H9 (cell line): ENCODE measurements around the gene OSBPL1A. TPM values are rescaled to one million over a fixed set of nuclear protein-coding genes. Genes with fewer than 3 reads are reported as not detected.

ENCODE experiments used
- DNase-seq: peaks from one replicate; pipeline ENCODE4 v3.0.0-alpha.2; 2017
- H2AFZ ChIP-seq: one replicate; pipeline ENCODE4 v1.6.1; 2013; ENCODE audit warnings: mild to moderate bottlenecking, low read length, control low read depth, moderate library complexity
- H2AK5ac ChIP-seq: 2 replicates; pipeline ENCODE4 v1.6.1; 2013; ENCODE audit warnings: low read length, control low read depth, mixed read lengths; ENCODE audit not compliant: insufficient read length
- H2BK120ac ChIP-seq: one replicate; pipeline ENCODE4 v1.6.1; 2013; ENCODE audit warnings: low read depth, mild to moderate bottlenecking, low read length, control low read depth, inconsistent platforms; ENCODE audit not compliant: poor library complexity, severe bottlenecking
- H2BK12ac ChIP-seq: 2 replicates; pipeline ENCODE4 v1.6.1; 2013; ENCODE audit warnings: low read length, control low read depth, mixed read lengths, low read depth; ENCODE audit not compliant: insufficient read length
- H2BK15ac ChIP-seq: 2 replicates; pipeline ENCODE4 v1.6.1; 2013; ENCODE audit warnings: low read depth, low read length, control low read depth
- H2BK20ac ChIP-seq: one replicate; pipeline ENCODE4 v1.6.1; 2013; ENCODE audit warnings: low read depth, mild to moderate bottlenecking, low read length, control low read depth, inconsistent platforms; ENCODE audit not compliant: poor library complexity, severe bottlenecking
- H2BK5ac ChIP-seq: 2 replicates; pipeline ENCODE4 v1.6.1; 2013; ENCODE audit warnings: low read length, control low read depth, mixed read lengths; ENCODE audit not compliant: insufficient read length
- H3K14ac ChIP-seq: 2 replicates; pipeline ENCODE4 v1.6.1; 2013; ENCODE audit warnings: low read length, control low read depth; ENCODE audit not compliant: insufficient read depth
- H3K18ac ChIP-seq: 2 replicates; pipeline ENCODE4 v1.6.1; 2013; ENCODE audit warnings: low read depth, mild to moderate bottlenecking, mixed read lengths, low read length, control low read depth; ENCODE audit not compliant: insufficient read length
- H3K23ac ChIP-seq: 2 replicates; pipeline ENCODE4 v1.6.1; 2013; ENCODE audit warnings: low read length, control low read depth, mixed read lengths, low read depth; ENCODE audit not compliant: insufficient read length
- H3K23me2 ChIP-seq: 2 replicates; pipeline ENCODE4 v1.6.1; 2013; ENCODE audit warnings: low read depth, mild to moderate bottlenecking, mixed read lengths, low read length, control low read depth; ENCODE audit not compliant: insufficient read length, poor library complexity, severe bottlenecking
- H3K27ac ChIP-seq: 2 replicates; pipeline ENCODE4 v1.5.1; 2013; ENCODE audit warnings: low read length, control low read depth, mixed read lengths, low read depth; ENCODE audit not compliant: insufficient read length
- H3K27me3 ChIP-seq: 2 replicates; pipeline ENCODE4 v1.6.1; 2013; ENCODE audit warnings: low read length, control low read depth, inconsistent platforms; ENCODE audit not compliant: insufficient read depth
- H3K4ac ChIP-seq: 2 replicates; pipeline ENCODE4 v1.6.1; 2013; ENCODE audit warnings: low read depth, mild to moderate bottlenecking, control low read depth, inconsistent platforms, low read length, moderate library complexity
- H3K4me1 ChIP-seq: 2 replicates; pipeline ENCODE4 v1.6.1; 2013; ENCODE audit warnings: low read length, control low read depth, inconsistent platforms; ENCODE audit not compliant: insufficient read depth
- H3K4me2 ChIP-seq: 2 replicates; pipeline ENCODE4 v1.6.1; 2013; ENCODE audit warnings: low read length, control low read depth, mixed read lengths; ENCODE audit not compliant: insufficient read length, insufficient read depth
- H3K56ac ChIP-seq: 2 replicates; pipeline ENCODE4 v1.6.1; 2013; ENCODE audit warnings: low read depth, mild to moderate bottlenecking, mixed read lengths, low read length, control low read depth; ENCODE audit not compliant: insufficient read length
- H3K79me1 ChIP-seq: 2 replicates; pipeline ENCODE4 v1.6.1; 2013; ENCODE audit warnings: low read depth, mild to moderate bottlenecking, moderate library complexity, low read length, control low read depth, inconsistent platforms; ENCODE audit not compliant: insufficient read depth, poor library complexity, severe bottlenecking
- H3K79me2 ChIP-seq: 2 replicates; pipeline ENCODE4 v1.6.1; 2013; ENCODE audit warnings: low read length, control low read depth, inconsistent platforms; ENCODE audit not compliant: insufficient read depth
- H3K9ac ChIP-seq: 2 replicates; pipeline ENCODE4 v1.6.1; 2013; ENCODE audit warnings: low read length, control low read depth, mixed read lengths; ENCODE audit not compliant: insufficient read length; ENCODE audit errors: extremely low read depth
- H3K9me3 ChIP-seq: one replicate; pipeline ENCODE4 v1.6.1; 2013; ENCODE audit warnings: low read depth, low read length, inconsistent platforms; ENCODE audit not compliant: control insufficient read depth
- H3T11ph ChIP-seq: one replicate; pipeline ENCODE4 v1.6.1; 2013; ENCODE audit warnings: mild to moderate bottlenecking, low read length, control low read depth, inconsistent platforms
- H4K20me1 ChIP-seq: one replicate; pipeline ENCODE4 v1.6.1; 2013; ENCODE audit not compliant: control insufficient read depth, insufficient read length, insufficient read depth
- H4K5ac ChIP-seq: 2 replicates; pipeline ENCODE4 v1.6.1; 2013; ENCODE audit warnings: low read depth, mild to moderate bottlenecking, mixed read lengths, low read length, control low read depth; ENCODE audit not compliant: insufficient read length
- H4K8ac ChIP-seq: replicated peaks from 2 replicates; pipeline ENCODE4 v1.6.1; 2013; ENCODE audit warnings: low read length, control low read depth, mixed read lengths, low read depth; ENCODE audit not compliant: insufficient read length
- H4K91ac ChIP-seq: 2 replicates; pipeline ENCODE4 v1.6.1; 2013; ENCODE audit warnings: low read depth, mild to moderate bottlenecking, moderate library complexity, mixed read lengths, low read length, control low read depth; ENCODE audit not compliant: insufficient read length
- H3K27ac Mint-ChIP-seq, 3 experiments: 2 replicates in 2 of 3; 3 replicates in 1 of 3; pipeline ENCODE4 v1.8.0; 2020 to 2021; ENCODE audit warnings: mixed read lengths in 3 of 3, mild to moderate bottlenecking in 1 of 3, moderate library complexity in 1 of 3
- H3K27me3 Mint-ChIP-seq: 2 replicates; pipeline ENCODE4 v1.8.0; 2021; ENCODE audit warnings: low read depth, mild to moderate bottlenecking, moderate library complexity, mixed read lengths
- H3K36me3 Mint-ChIP-seq, 3 experiments: 2 replicates in 2 of 3; 3 replicates in 1 of 3; pipeline ENCODE4 v1.8.0; 2020 to 2021; ENCODE audit warnings: low read depth in 3 of 3, mixed read lengths in 3 of 3; ENCODE audit not compliant: insufficient read depth in 1 of 3
- H3K4me1 Mint-ChIP-seq, 2 experiments: 2 replicates each; pipeline ENCODE4 v1.8.0; 2020; ENCODE audit warnings: mixed read lengths in 2 of 2
- H3K4me3 Mint-ChIP-seq, 2 experiments: 2 replicates in 1 of 2; 3 replicates in 1 of 2; pipeline ENCODE4 v1.8.0; 2020 to 2021; ENCODE audit warnings: mild to moderate bottlenecking in 2 of 2, mixed read lengths in 2 of 2, moderate library complexity in 1 of 2
- H3K9me3 Mint-ChIP-seq, 2 experiments: 2 replicates in 1 of 2; 3 replicates in 1 of 2; pipeline ENCODE4 v1.8.0; 2020; ENCODE audit warnings: mild to moderate bottlenecking in 2 of 2, mixed read lengths in 2 of 2, moderate library complexity in 1 of 2
- CTCF ChIP-seq: fragments of 200-600 bp; sonication (generic); conservative IDR thresholded peaks from 3 replicates; pipeline ENCODE4 v1.8.0; 2021; ENCODE audit warnings: antibody characterized with exemption, mild to moderate bottlenecking
- WGBS: extraction: QIAGEN DNeasy Blood & Tissue Kit; methylation state at CpG from one replicate; pipeline ENCODE4 v1.1.7; 2013; ENCODE audit warnings: missing lambda C conversion rate, low lambda C conversion rate, mixed read lengths; ENCODE audit not compliant: insufficient read length; ENCODE audit errors: extremely low coverage; 5-methylcytosine and 5-hydroxymethylcytosine counted together
- total RNA-seq: library from RNA; stranded (reverse); gene quantifications from 2 replicates; pipeline ENCODE4 v1.2.1, GENCODE V29; 2021

The OSBPL1A gene
- total RNA-seq, 1 experiment from 2014 or later, result 33.9 TPM

GRCh38 chr18:24115628-24116027, 282.0 kb downstream of the OSBPL1A start:
- H3K23ac ChIP-seq, result no peak overlapping the region

More at GRCh38 chr18:24115628-24116027, 282.0 kb downstream of the OSBPL1A start:
- Histone ChIP-seq H3K56ac (no peak overlapping the region), H3K4me1 (no peaks in the 10 kb centered on the region), H3T11ph (no peak overlapping the region), H3K14ac (no peak overlapping the region), H4K20me1 (no peaks in the 10 kb centered on the region), H4K8ac (no peak overlapping the region), H3K9ac (no peak overlapping the region), H2AFZ (no peak overlapping the region), H4K91ac (no peak overlapping the region), H3K23me2 (no peaks in the 10 kb centered on the region), H3K27ac (no peak overlapping the region), H2BK12ac (no peak overlapping the region), H2BK20ac (no peak overlapping the region), H3K79me1 (no peaks in the 10 kb centered on the region), H3K79me2 (no peaks in the 10 kb centered on the region), H2BK5ac (no peak overlapping the region), H3K18ac (no peak overlapping the region), H4K5ac (no peak overlapping the region), H2AK5ac (no peak overlapping the region), H3K4me2 (no peak overlapping the region), H2BK120ac (no peak overlapping the region), H3K27me3 (no peaks in the 10 kb centered on the region), H3K9me3 (no peaks in the 10 kb centered on the region), H2BK15ac (no peak overlapping the region), H3K4ac (no peak overlapping the region)
- WGBS, result no CpG with 5 or more reads among the region's 2 CpGs
- Mint-ChIP-seq H3K4me1 (peaks cover 7 to 9% of the 10 kb centered on the region in 2 experiments), H3K9me3 (no peaks in the 10 kb centered on the region), H3K4me3 (no peak overlapping the region), H3K36me3 (peaks cover 0 to 10% (median 3%) of the 10 kb centered on the region in 3 experiments; a peak in 4 of 7 replicates), H3K27me3 (no peaks in the 10 kb centered on the region), H3K27ac (no peak overlapping the region)
- no peak for TF ChIP-seq CTCF
- DNase-seq, result no peak
